Measurements from ENCODE around the gene CLEC11A.
A peak's percentile ranks its signal among the peaks of the same experiment; 100 is the strongest.

Gene CLEC11A

GRCh38 chr19:50705422-50706019 is 17.6 kb upstream of the CLEC11A start:
- peak; percentile 36 for DNase-seq

- DNase-seq = no peak
Measured at GRCh38 chr19:50706387-50706786, 16.8 kb upstream of the CLEC11A start.

- no peak for DNase-seq
Measured at GRCh38 chr19:50708179-50708879, 14.8 kb upstream of the CLEC11A start.

- no peak for DNase-seq
Measured at GRCh38 chr19:50710094-50710493, 13.1 kb upstream of the CLEC11A start.

GRCh38 chr19:50710612-50711011 is 12.6 kb upstream of the CLEC11A start:
- no peak for DNase-seq

- no peak for DNase-seq
Measured at GRCh38 chr19:50711196-50711595, 12.0 kb upstream of the CLEC11A start.

- no peak for DNase-seq
Measured at GRCh38 chr19:50711805-50712204, 11.4 kb upstream of the CLEC11A start.

- no peak for DNase-seq
Measured at GRCh38 chr19:50712833-50713232, 10.3 kb upstream of the CLEC11A start.

GRCh38 chr19:50713556-50714236 is 9.5 kb upstream of the CLEC11A start:
- DNase-seq = no peak

GRCh38 chr19:50716178-50717025 is 6.8 kb upstream of the CLEC11A start:
- no peak for DNase-seq

GRCh38 chr19:50717026-50717723 is 6.0 kb upstream of the CLEC11A start:
- no peak for DNase-seq

- no peak for DNase-seq
Measured at GRCh38 chr19:50717891-50718254, 5.3 kb upstream of the CLEC11A start.

- no peak for DNase-seq
Measured at GRCh38 chr19:50718255-50719118, 4.7 kb upstream of the CLEC11A start.

GRCh38 chr19:50719119-50719435 is 4.1 kb upstream of the CLEC11A start:
- DNase-seq = no peak

GRCh38 chr19:50719566-50719965 is 3.6 kb upstream of the CLEC11A start, which contains the start of gene SHANK1:
Gene SHANK1, minus strand, starts transcription at chr19:50719802. Its CDS starts 2,883 bp downstream, at chr19:50716919.
- DNase-seq = no peak

GRCh38 chr19:50720181-50720920 is 2.8 kb upstream of the CLEC11A start:
- DNase-seq = no peak

GRCh38 chr19:50720921-50721381 is 2.2 kb upstream of the CLEC11A start:
- no peak for DNase-seq

- no peak for DNase-seq
Measured at GRCh38 chr19:50721441-50722137, 1.6 kb upstream of the CLEC11A start.

GRCh38 chr19:50722201-50723013 is 757 bp upstream of the CLEC11A start:
- DNase-seq = no peak

All from DMS79 treated with DMSO at 0.1 percent for 48 hours (cell line).